HK-2 (cell line): ENCODE results near the gene ACVRL1.
A peak's percentile ranks its signal among the peaks of the same experiment; 100 is the strongest.

ENCODE experiments used
- DNase-seq: peaks from one replicate; pipeline ENCODE4 v3.0.0-alpha.2; 2018; ENCODE audit not compliant: unreplicated experiment

ACVRL1 gene

GRCh38 chr12:51907083-51907855 lies at the start of gene ACVRL1:
Gene ACVRL1 (plus strand): TSS chr12:51907504. CDS start chr12:51912475, 4,971 bp downstream.
- DNase-seq: no peak

GRCh38 chr12:51860986-51861385 lies 46.3 kb upstream of the ACVRL1 start:
- DNase-seq: no peak

- DNase-seq: no peak
Measured at GRCh38 chr12:51862947-51863346, 44.4 kb upstream of the ACVRL1 start.

- peak; percentile 62 for DNase-seq
Measured at GRCh38 chr12:51863363-51863932, 43.9 kb upstream of the ACVRL1 start.

GRCh38 chr12:51863933-51864832 lies 43.1 kb upstream of the ACVRL1 start:
- peak; percentile 58 for DNase-seq

GRCh38 chr12:51864833-51865670 lies 42.3 kb upstream of the ACVRL1 start:
- no peak for DNase-seq

GRCh38 chr12:51865757-51866270 lies 41.5 kb upstream of the ACVRL1 start:
- DNase-seq: no peak

- DNase-seq: no peak
Measured at GRCh38 chr12:51866324-51866723, 41.0 kb upstream of the ACVRL1 start.

- DNase-seq: no peak
Measured at GRCh38 chr12:51866762-51867161, 40.5 kb upstream of the ACVRL1 start.

- DNase-seq: no peak
Measured at GRCh38 chr12:51867371-51867770, 39.9 kb upstream of the ACVRL1 start.

GRCh38 chr12:51867796-51868428 lies 39.4 kb upstream of the ACVRL1 start:
- DNase-seq: no peak

GRCh38 chr12:51868821-51869495 lies 38.3 kb upstream of the ACVRL1 start:
- no peak for DNase-seq

GRCh38 chr12:51869496-51869865 lies 37.8 kb upstream of the ACVRL1 start:
- DNase-seq: no peak

GRCh38 chr12:51869931-51870330 lies 37.4 kb upstream of the ACVRL1 start:
- DNase-seq: no peak

- DNase-seq: no peak
Measured at GRCh38 chr12:51870504-51870903, 36.8 kb upstream of the ACVRL1 start.

GRCh38 chr12:51871126-51871525 lies 36.2 kb upstream of the ACVRL1 start:
- DNase-seq: no peak

- no peak for DNase-seq
Measured at GRCh38 chr12:51871918-51872688, 35.2 kb upstream of the ACVRL1 start.

GRCh38 chr12:51872689-51872981 lies 34.7 kb upstream of the ACVRL1 start:
- no peak for DNase-seq

GRCh38 chr12:51873251-51873994 lies 33.9 kb upstream of the ACVRL1 start:
- DNase-seq: no peak
